GM13977 (cell line): ENCODE measurements around the gene DNAH10.

Experiments used
- DNase-seq: peaks from one replicate; pipeline ENCODE4 v3.0.0; 2012; ENCODE audit warnings: low spot score
- CTCF ChIP-seq: IDR thresholded peaks from 2 replicates; pipeline ENCODE4 v1.5.1; 2012; ENCODE audit warnings: mild to moderate bottlenecking, control low read depth; ENCODE audit not compliant: insufficient read depth; ENCODE audit errors: extremely low read depth, missing control alignments
- in situ Hi-C: fragments of 300-500 bp; cut with MboI; formaldehyde crosslinking; loops from one replicate; pipeline ENCODE4 v1.12.0; 2022; ENCODE audit warnings: low sequenced_read_pairs, low pct_unique_long_range_greater_than_20kb, mixed read lengths, inconsistent platforms; ENCODE audit not compliant: unreplicated experiment

The DNAH10 gene

GRCh38 chr12:123956249-123956648 is 194.1 kb downstream of the DNAH10 start:
- no peak for TF ChIP-seq CTCF
- in situ Hi-C loops = no loop called here

GRCh38 chr12:123957196-123957595 is 195.1 kb downstream of the DNAH10 start:
- TF ChIP-seq CTCF = no peak
- DNase-seq = no peak
- in situ Hi-C loops = no loop called here

More at GRCh38 chr12:123956249-123956648, 194.1 kb downstream of the DNAH10 start:
- no peak for DNase-seq

GRCh38 chr12:123958462-123958861 is 196.4 kb downstream of the DNAH10 start:
- in situ Hi-C loops = no loop called here
- DNase-seq = no peak
- no peak for TF ChIP-seq CTCF

- DNase-seq = no peak
- no peak for TF ChIP-seq CTCF
Observed at GRCh38 chr12:123958876-123959275, 196.8 kb downstream of the DNAH10 start.

GRCh38 chr12:123960029-123960735 is 198.1 kb downstream of the DNAH10 start:
- in situ Hi-C loops = no loop called here
- no peak for TF ChIP-seq CTCF
- no peak for DNase-seq

More at GRCh38 chr12:123958876-123959275, 196.8 kb downstream of the DNAH10 start:
- in situ Hi-C loops = no loop called here

GRCh38 chr12:123960856-123961255 is 198.8 kb downstream of the DNAH10 start:
- no peak for DNase-seq
- in situ Hi-C loops = no loop called here
- TF ChIP-seq CTCF = no peak
